Measurements from ENCODE around the gene ADK. TPM values are rescaled to one million over a fixed set of nuclear protein-coding genes. Genes with fewer than 3 reads are reported as not detected.

Gene ADK
- total RNA-seq, 4 donors from 2014 or later: 42.3 to 46.3 (median 42.9) TPM

DNA sequence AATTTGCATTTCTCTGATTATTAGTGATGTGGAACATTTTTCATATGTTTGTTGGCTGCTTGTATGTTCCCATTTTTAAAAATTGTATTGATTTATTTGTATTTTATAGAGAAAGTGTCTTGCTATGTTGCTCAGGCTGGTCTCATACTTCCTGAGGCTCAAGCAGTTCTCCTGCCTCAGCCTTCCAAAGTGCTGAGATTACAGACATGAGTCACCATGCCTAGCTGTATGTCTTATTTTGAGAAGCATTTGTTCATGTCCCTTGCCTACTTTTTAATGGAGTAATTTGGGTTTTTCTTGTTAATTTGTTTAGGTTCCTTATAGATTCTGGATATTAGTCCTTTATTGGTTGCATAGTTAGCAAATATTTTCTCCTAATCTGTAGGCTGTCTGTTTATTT, 461.2 kb downstream of the ADK start:
- intact Hi-C loops (cut with DNase I; ENCODE audit: low total_unique reads): no loop called here
- TF ChIP-seq CTCF (IDR thresholded peaks at IDR 0.05) (no peak), POLR2A (IDR thresholded peaks at IDR 0.05) (no peak)
- no peak for DNase-seq (ENCODE audit: low spot score in 2 of 2)
- no peak overlapping the region for H3K4me3 ChIP-seq (ENCODE audit: low read depth, poor library complexity, severe bottlenecking)

GRCh38 chr10:74620626-74621025, 469.6 kb downstream of the ADK start:
- TF ChIP-seq POLR2A (IDR thresholded peaks at IDR 0.05) (no peak), CTCF (IDR thresholded peaks at IDR 0.05) (no peak)
- intact Hi-C loops (cut with DNase I; ENCODE audit: low total_unique reads): no loop called here
- H3K4me3 ChIP-seq (ENCODE audit: low read depth, poor library complexity, severe bottlenecking): no peak overlapping the region
- DNase-seq (ENCODE audit: low spot score in 2 of 2): no peak

DNA sequence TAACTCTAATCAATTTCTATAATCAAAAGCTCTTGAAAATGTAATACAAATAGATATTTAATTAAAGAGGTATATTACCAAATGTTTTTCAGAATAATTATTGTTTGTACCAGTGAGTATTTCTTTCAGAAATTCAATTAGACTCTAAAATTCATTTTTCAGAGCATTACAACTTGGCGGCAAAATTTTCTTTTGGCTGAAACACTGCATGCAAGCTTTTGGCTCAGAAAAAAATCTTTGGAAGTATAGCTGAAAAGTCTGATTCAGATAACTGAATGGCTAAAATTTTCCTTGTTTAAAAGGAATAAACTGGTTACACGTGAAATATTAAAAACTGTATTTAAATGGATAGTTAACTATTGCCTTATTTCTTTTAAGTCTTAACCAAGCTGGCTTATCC, 472.8 kb downstream of the ADK start:
- 61 to 76% methylated on average over 2 of the region's 2 CpGs for WGBS, 2 donors
- intact Hi-C loops (cut with DNase I; ENCODE audit: low total_unique reads): no loop called here
- no peak for DNase-seq (ENCODE audit: low spot score in 2 of 2)
- no peak overlapping the region for H3K4me3 ChIP-seq (ENCODE audit: low read depth, poor library complexity, severe bottlenecking)
- TF ChIP-seq CTCF (IDR thresholded peaks at IDR 0.05) (no peak), POLR2A (IDR thresholded peaks at IDR 0.05) (no peak)

- TF ChIP-seq POLR2A (IDR thresholded peaks at IDR 0.05) (no peak), CTCF (IDR thresholded peaks at IDR 0.05) (no peak)
- no peak for DNase-seq (ENCODE audit: low spot score in 2 of 2)
- intact Hi-C loops (cut with DNase I; ENCODE audit: low total_unique reads): no loop called here
- H3K4me3 ChIP-seq (ENCODE audit: low read depth, poor library complexity, severe bottlenecking): no peak overlapping the region
- WGBS, 2 donors: 92% methylated on average over 1 of the region's 1 CpG
Observed at GRCh38 chr10:74624501-74624900, 473.5 kb downstream of the ADK start.

GRCh38 chr10:74628136-74628535, 477.1 kb downstream of the ADK start:
- no peak for DNase-seq (ENCODE audit: low spot score in 2 of 2)
- intact Hi-C loops (cut with DNase I; ENCODE audit: low total_unique reads): no loop called here
- no peak for TF ChIP-seq POLR2A (IDR thresholded peaks at IDR 0.05)
- TF ChIP-seq CTCF (IDR thresholded peaks at IDR 0.05): no peak
- WGBS, 2 donors: 57 to 61% methylated on average over 2 of the region's 2 CpGs
- H3K4me3 ChIP-seq (ENCODE audit: low read depth, poor library complexity, severe bottlenecking): no peak overlapping the region

GRCh38 chr10:74634995-74635536, 484.0 kb downstream of the ADK start:
- intact Hi-C loops (cut with DNase I; ENCODE audit: low total_unique reads): no loop called here
- no peak for TF ChIP-seq POLR2A (IDR thresholded peaks at IDR 0.05)
- no peak for TF ChIP-seq CTCF (IDR thresholded peaks at IDR 0.05)
- DNase-seq (ENCODE audit: low spot score in 2 of 2): no peak
- H3K4me3 ChIP-seq (ENCODE audit: low read depth, poor library complexity, severe bottlenecking): no peak overlapping the region

Data from lower leg skin (tissue), 4 donors.